Adipocyte (in vitro differentiated cells): ENCODE results near the gene HS6ST2.

Source experiments
- DNase-seq: peaks from one replicate; pipeline ENCODE4 v3.0.0-alpha.2; 2015; ENCODE audit warnings: low read depth
- H3K27me3 ChIP-seq: replicated peaks from 2 replicates; pipeline ENCODE4 v1.7.0; 2013; ENCODE audit warnings: mild to moderate bottlenecking, low read length, moderate library complexity; ENCODE audit not compliant: control insufficient read depth, insufficient read depth
- H3K36me3 ChIP-seq: 2 replicates; pipeline ENCODE4 v1.7.0; 2013; ENCODE audit warnings: low read length, mild to moderate bottlenecking, moderate library complexity; ENCODE audit not compliant: control insufficient read depth, insufficient read depth, severe bottlenecking
- H3K4me1 ChIP-seq: 2 replicates; pipeline ENCODE4 v1.7.0; 2013; ENCODE audit warnings: mild to moderate bottlenecking, low read length, moderate library complexity; ENCODE audit not compliant: control insufficient read depth, insufficient read depth
- H3K4me3 ChIP-seq: 2 replicates; pipeline ENCODE4 v1.7.0; 2013; ENCODE audit warnings: mild to moderate bottlenecking, low read length, moderate library complexity
- H3K9ac ChIP-seq: 2 replicates; pipeline ENCODE4 v1.7.0; 2013; ENCODE audit warnings: mild to moderate bottlenecking, low read length, moderate library complexity
- H3K9me3 ChIP-seq: 2 replicates; pipeline ENCODE4 v1.7.0; 2013; ENCODE audit warnings: mild to moderate bottlenecking, low read length, moderate library complexity; ENCODE audit not compliant: control insufficient read depth

The HS6ST2 gene

GRCh38 chrX:132820675-132821074 lies 137.8 kb downstream of the HS6ST2 start:
- Histone ChIP-seq H3K4me1 (no peaks in the 10 kb centered on the region), H3K9me3 (no peaks in the 10 kb centered on the region), H3K27me3 (peaks cover 35% of the 10 kb centered on the region), H3K4me3 (no peak overlapping the region), H3K36me3 (no peaks in the 10 kb centered on the region), H3K9ac (no peak overlapping the region)
- no peak for DNase-seq

- no peaks in the 10 kb centered on the region for H3K4me1 ChIP-seq
- H3K36me3 ChIP-seq: no peaks in the 10 kb centered on the region
- no peaks in the 10 kb centered on the region for H3K9me3 ChIP-seq
- H3K9ac ChIP-seq: no peak overlapping the region
- DNase-seq: no peak
- H3K27me3 ChIP-seq: peaks cover 34% of the 10 kb centered on the region
- no peak overlapping the region for H3K4me3 ChIP-seq
Measured at GRCh38 chrX:132819711-132820264, 138.6 kb downstream of the HS6ST2 start.

- H3K27me3 ChIP-seq: peaks cover 38% of the 10 kb centered on the region
- H3K9ac ChIP-seq: no peak overlapping the region
- no peaks in the 10 kb centered on the region for H3K36me3 ChIP-seq
- DNase-seq: no peak
- H3K9me3 ChIP-seq: no peaks in the 10 kb centered on the region
- H3K4me1 ChIP-seq: no peaks in the 10 kb centered on the region
- no peak overlapping the region for H3K4me3 ChIP-seq
Measured at GRCh38 chrX:132818638-132819037, 139.8 kb downstream of the HS6ST2 start.

- Histone ChIP-seq H3K27me3 (peaks cover 49% of the 10 kb centered on the region), H3K9me3 (no peaks in the 10 kb centered on the region), H3K36me3 (no peaks in the 10 kb centered on the region), H3K4me1 (no peaks in the 10 kb centered on the region), H3K9ac (no peak overlapping the region), H3K4me3 (no peak overlapping the region)
- DNase-seq: no peak
Measured at GRCh38 chrX:132815643-132816042, 142.8 kb downstream of the HS6ST2 start.

- Histone ChIP-seq H3K27me3 (peaks cover 22% of the 10 kb centered on the region), H3K4me1 (no peaks in the 10 kb centered on the region), H3K36me3 (no peaks in the 10 kb centered on the region), H3K4me3 (no peak overlapping the region), H3K9ac (no peak overlapping the region), H3K9me3 (peaks cover 5% of the 10 kb centered on the region)
- no peak for DNase-seq
Measured at GRCh38 chrX:132810964-132811712, 147.3 kb downstream of the HS6ST2 start.

- Histone ChIP-seq H3K4me3 (no peak overlapping the region), H3K9me3 (peaks cover 5% of the 10 kb centered on the region), H3K9ac (no peak overlapping the region), H3K36me3 (no peaks in the 10 kb centered on the region), H3K4me1 (no peaks in the 10 kb centered on the region), H3K27me3 (peaks cover 27% of the 10 kb centered on the region)
- DNase-seq: no peak
Measured at GRCh38 chrX:132810488-132810887, 147.9 kb downstream of the HS6ST2 start.

- H3K27me3 ChIP-seq: peaks cover 27% of the 10 kb centered on the region
- H3K4me1 ChIP-seq: no peaks in the 10 kb centered on the region
- no peak for DNase-seq
Measured at GRCh38 chrX:132809581-132809980, 148.8 kb downstream of the HS6ST2 start.

GRCh38 chrX:132807411-132808030 lies 150.9 kb downstream of the HS6ST2 start:
- H3K9me3 ChIP-seq: peaks cover 5% of the 10 kb centered on the region
- no peak overlapping the region for H3K4me3 ChIP-seq
- no peaks in the 10 kb centered on the region for H3K36me3 ChIP-seq
- H3K4me1 ChIP-seq: no peaks in the 10 kb centered on the region
- DNase-seq: no peak
- H3K27me3 ChIP-seq: peaks cover 14% of the 10 kb centered on the region
- H3K9ac ChIP-seq: no peak overlapping the region

More at GRCh38 chrX:132809581-132809980, 148.8 kb downstream of the HS6ST2 start:
- Histone ChIP-seq H3K36me3 (no peaks in the 10 kb centered on the region), H3K4me3 (no peak overlapping the region), H3K9me3 (peaks cover 5% of the 10 kb centered on the region), H3K9ac (no peak overlapping the region)

GRCh38 chrX:132802033-132802432 lies 156.4 kb downstream of the HS6ST2 start:
- Histone ChIP-seq H3K27me3 (peaks cover 18% of the 10 kb centered on the region), H3K4me1 (no peaks in the 10 kb centered on the region), H3K4me3 (no peak overlapping the region), H3K9ac (no peak overlapping the region), H3K36me3 (no peaks in the 10 kb centered on the region), H3K9me3 (no peaks in the 10 kb centered on the region)
- no peak for DNase-seq

GRCh38 chrX:132795181-132795580 lies 163.2 kb downstream of the HS6ST2 start:
- Histone ChIP-seq H3K4me3 (no peak overlapping the region), H3K4me1 (no peaks in the 10 kb centered on the region), H3K27me3 (peaks cover 11% of the 10 kb centered on the region), H3K36me3 (no peaks in the 10 kb centered on the region), H3K9ac (no peak overlapping the region), H3K9me3 (no peaks in the 10 kb centered on the region)
- DNase-seq: no peak

GRCh38 chrX:132791714-132792113 lies 166.7 kb downstream of the HS6ST2 start:
- H3K27me3 ChIP-seq: peaks cover 4% of the 10 kb centered on the region

More at GRCh38 chrX:132791714-132792113, 166.7 kb downstream of the HS6ST2 start:
- Histone ChIP-seq H3K4me1 (no peaks in the 10 kb centered on the region), H3K36me3 (no peaks in the 10 kb centered on the region), H3K4me3 (no peak overlapping the region), H3K9me3 (peaks cover 6% of the 10 kb centered on the region), H3K9ac (no peak overlapping the region)
- no peak for DNase-seq
